ENCODE results near the gene CARD14. TPM values are rescaled to one million over a fixed set of nuclear protein-coding genes. Genes with fewer than 3 reads are reported as not detected.

CARD14 gene
- total and polyA plus RNA-seq, 2 of the 13 experiments (the other 11 are each of a cell fraction or from before 2014, with no cell fraction given): 0.11 TPM; not detected in 1

- TF ChIP-seq, protein P1, sequence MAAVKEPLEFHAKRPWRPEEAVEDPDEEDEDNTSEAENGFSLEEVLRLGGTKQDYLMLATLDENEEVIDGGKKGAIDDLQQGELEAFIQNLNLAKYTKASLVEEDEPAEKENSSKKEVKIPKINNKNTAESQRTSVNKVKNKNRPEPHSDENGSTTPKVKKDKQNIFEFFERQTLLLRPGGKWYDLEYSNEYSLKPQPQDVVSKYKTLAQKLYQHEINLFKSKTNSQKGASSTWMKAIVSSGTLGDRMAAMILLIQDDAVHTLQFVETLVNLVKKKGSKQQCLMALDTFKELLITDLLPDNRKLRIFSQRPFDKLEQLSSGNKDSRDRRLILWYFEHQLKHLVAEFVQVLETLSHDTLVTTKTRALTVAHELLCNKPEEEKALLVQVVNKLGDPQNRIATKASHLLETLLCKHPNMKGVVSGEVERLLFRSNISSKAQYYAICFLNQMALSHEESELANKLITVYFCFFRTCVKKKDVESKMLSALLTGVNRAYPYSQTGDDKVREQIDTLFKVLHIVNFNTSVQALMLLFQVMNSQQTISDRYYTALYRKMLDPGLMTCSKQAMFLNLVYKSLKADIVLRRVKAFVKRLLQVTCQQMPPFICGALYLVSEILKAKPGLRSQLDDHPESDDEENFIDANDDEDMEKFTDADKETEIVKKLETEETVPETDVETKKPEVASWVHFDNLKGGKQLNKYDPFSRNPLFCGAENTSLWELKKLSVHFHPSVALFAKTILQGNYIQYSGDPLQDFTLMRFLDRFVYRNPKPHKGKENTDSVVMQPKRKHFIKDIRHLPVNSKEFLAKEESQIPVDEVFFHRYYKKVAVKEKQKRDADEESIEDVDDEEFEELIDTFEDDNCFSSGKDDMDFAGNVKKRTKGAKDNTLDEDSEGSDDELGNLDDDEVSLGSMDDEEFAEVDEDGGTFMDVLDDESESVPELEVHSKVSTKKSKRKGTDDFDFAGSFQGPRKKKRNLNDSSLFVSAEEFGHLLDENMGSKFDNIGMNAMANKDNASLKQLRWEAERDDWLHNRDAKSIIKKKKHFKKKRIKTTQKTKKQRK (IDR thresholded peaks at IDR 0.05; ENCODE audit: low read length): no peak
- peak; percentile 26; the same call in 1 of the 2 replicates for TF ChIP-seq NRL (CRISPR knock-in tag; IDR thresholded peaks at IDR 0.05; ENCODE audit: borderline replicate concordance)
- TF ChIP-seq, protein P2, sequence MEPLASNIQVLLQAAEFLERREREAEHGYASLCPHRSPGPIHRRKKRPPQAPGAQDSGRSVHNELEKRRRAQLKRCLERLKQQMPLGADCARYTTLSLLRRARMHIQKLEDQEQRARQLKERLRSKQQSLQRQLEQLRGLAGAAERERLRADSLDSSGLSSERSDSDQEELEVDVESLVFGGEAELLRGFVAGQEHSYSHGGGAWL (CRISPR knock-in tag; IDR thresholded peaks at IDR 0.05): 0 out of 2 replicates have a peak, but pooled peaks have one; percentile 34
- TF ChIP-seq IKZF4 (CRISPR knock-in tag; IDR thresholded peaks at IDR 0.05; ENCODE audit: borderline replicate concordance, low read depth, not compliant biosample characterization): no peak
- no peak for TF ChIP-seq ZC3H13 (CRISPR knock-in tag; IDR thresholded peaks at IDR 0.05)
- TF ChIP-seq HOXA7 (CRISPR knock-in tag; IDR thresholded peaks at IDR 0.05): no peak
- TF ChIP-seq, protein P3, sequence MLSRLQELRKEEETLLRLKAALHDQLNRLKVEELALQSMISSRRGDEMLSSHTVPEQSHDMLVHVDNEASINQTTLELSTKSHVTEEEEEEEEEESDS (CRISPR knock-in tag; IDR thresholded peaks at IDR 0.05; ENCODE audit: borderline replicate concordance): no peak
- TF ChIP-seq, protein P4, sequence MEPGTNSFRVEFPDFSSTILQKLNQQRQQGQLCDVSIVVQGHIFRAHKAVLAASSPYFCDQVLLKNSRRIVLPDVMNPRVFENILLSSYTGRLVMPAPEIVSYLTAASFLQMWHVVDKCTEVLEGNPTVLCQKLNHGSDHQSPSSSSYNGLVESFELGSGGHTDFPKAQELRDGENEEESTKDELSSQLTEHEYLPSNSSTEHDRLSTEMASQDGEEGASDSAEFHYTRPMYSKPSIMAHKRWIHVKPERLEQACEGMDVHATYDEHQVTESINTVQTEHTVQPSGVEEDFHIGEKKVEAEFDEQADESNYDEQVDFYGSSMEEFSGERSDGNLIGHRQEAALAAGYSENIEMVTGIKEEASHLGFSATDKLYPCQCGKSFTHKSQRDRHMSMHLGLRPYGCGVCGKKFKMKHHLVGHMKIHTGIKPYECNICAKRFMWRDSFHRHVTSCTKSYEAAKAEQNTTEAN (CRISPR knock-in tag; conservative IDR thresholded peaks at IDR 0.05): no peak
- TF ChIP-seq ZNF274 (CRISPR knock-in tag; IDR thresholded peaks at IDR 0.05): 0 out of 2 replicates have a peak, but pooled peaks have one; percentile 54
- no peak for TF ChIP-seq AGO1 (IDR thresholded peaks at IDR 0.05; ENCODE audit: low read depth, low read length, poor library complexity, severe bottlenecking)
- TF ChIP-seq ZNF10 (CRISPR knock-in tag; IDR thresholded peaks at IDR 0.05; ENCODE audit: borderline replicate concordance, low read depth): no peak
- no peak for TF ChIP-seq ATF6 (CRISPR knock-in tag; conservative IDR thresholded peaks at IDR 0.05)
- TF ChIP-seq, protein P5, sequence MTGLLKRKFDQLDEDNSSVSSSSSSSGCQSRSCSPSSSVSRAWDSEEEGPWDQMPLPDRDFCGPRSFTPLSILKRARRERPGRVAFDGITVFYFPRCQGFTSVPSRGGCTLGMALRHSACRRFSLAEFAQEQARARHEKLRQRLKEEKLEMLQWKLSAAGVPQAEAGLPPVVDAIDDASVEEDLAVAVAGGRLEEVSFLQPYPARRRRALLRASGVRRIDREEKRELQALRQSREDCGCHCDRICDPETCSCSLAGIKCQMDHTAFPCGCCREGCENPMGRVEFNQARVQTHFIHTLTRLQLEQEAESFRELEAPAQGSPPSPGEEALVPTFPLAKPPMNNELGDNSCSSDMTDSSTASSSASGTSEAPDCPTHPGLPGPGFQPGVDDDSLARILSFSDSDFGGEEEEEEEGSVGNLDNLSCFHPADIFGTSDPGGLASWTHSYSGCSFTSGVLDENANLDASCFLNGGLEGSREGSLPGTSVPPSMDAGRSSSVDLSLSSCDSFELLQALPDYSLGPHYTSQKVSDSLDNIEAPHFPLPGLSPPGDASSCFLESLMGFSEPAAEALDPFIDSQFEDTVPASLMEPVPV (CRISPR knock-in tag; IDR thresholded peaks at IDR 0.05): 0 out of 2 replicates have a peak, but pooled peaks have one; percentile 27
- TF ChIP-seq STAT5B (CRISPR knock-in tag; IDR thresholded peaks at IDR 0.05): no peak
- TF ChIP-seq EP300 (IDR thresholded peaks at IDR 0.05; ENCODE audit: low read depth in 2 of 2, low read length in 2 of 2): no peak
- TF ChIP-seq EP300 (CRISPR knock-in tag; IDR thresholded peaks at IDR 0.05; ENCODE audit: borderline replicate concordance): no peak
- TF ChIP-seq MIER2 (CRISPR knock-in tag; IDR thresholded peaks at IDR 0.05): no peak
- no peak for TF ChIP-seq MAFF (IDR thresholded peaks at IDR 0.05; ENCODE audit: low read depth, low read length)
- TF ChIP-seq PAWR (CRISPR knock-in tag; IDR thresholded peaks at IDR 0.05; ENCODE audit: borderline replicate concordance): no peak
- TF ChIP-seq ZNF263 (CRISPR knock-in tag; IDR thresholded peaks at IDR 0.05): 0 out of 2 replicates have a peak, but pooled peaks have one; percentile 20
- TF ChIP-seq JUN (CRISPR knock-in tag; IDR thresholded peaks at IDR 0.05): no peak
These were observed 17.7 kb downstream of the CARD14 start (continued) for GRCh38 chr17:80187515-80187941.
